HepG2 (cell line): ENCODE results near the gene SSU72. TPM values are rescaled to one million over a fixed set of nuclear protein-coding genes. Genes with fewer than 3 reads are reported as not detected.
A peak's percentile ranks its signal among the peaks of the same experiment; 100 is the strongest.

Experiments
- CC2D1A ChIP-seq: sonication (generic); formaldehyde crosslinking; IDR thresholded peaks from 2 replicates; pipeline ENCODE4 v1.8.1; 2023; ENCODE audit warnings: mild to moderate bottlenecking, missing genetic modification reagents
- EEA1 ChIP-seq: sonication (generic); formaldehyde crosslinking; IDR thresholded peaks from 2 replicates; pipeline ENCODE4 v1.5.1; 2020; ENCODE audit warnings: mild to moderate bottlenecking, missing genetic modification reagents, borderline replicate concordance
- EED ChIP-seq: sonication (generic); formaldehyde crosslinking; IDR thresholded peaks from 2 replicates; pipeline ENCODE4 v1.5.0; 2020; ENCODE audit warnings: mild to moderate bottlenecking, missing genetic modification reagents
- GABPA ChIP-seq, 2 experiments: IDR thresholded peaks; 2 replicates each; pipeline ENCODE4 v1.6.1; 2011 to 2016; ENCODE audit warnings: low read depth in 2 of 2, low read length in 1 of 2, missing biosample characterization in 1 of 2, missing genetic modification characterization in 1 of 2
- GLMP ChIP-seq: sonication (generic); formaldehyde crosslinking; IDR thresholded peaks from 2 replicates; pipeline ENCODE4 v1.9.0; 2021; ENCODE audit warnings: missing genetic modification reagents, mild to moderate bottlenecking, borderline replicate concordance
- HNRNPLL ChIP-seq: fragments of 200-400 bp; formaldehyde crosslinking; IDR thresholded peaks from 2 replicates; pipeline ENCODE4 v1.6.1; 2017; ENCODE audit warnings: mild to moderate bottlenecking, low read depth, low read length; ENCODE audit not compliant: poor library complexity, severe bottlenecking
- NFE2 ChIP-seq: sonication (generic); formaldehyde crosslinking; IDR thresholded peaks from 2 replicates; pipeline ENCODE4 v1.4.0; 2020; ENCODE audit warnings: missing genetic modification reagents
- SALL1 ChIP-seq: sonication (generic); formaldehyde crosslinking; IDR thresholded peaks from 2 replicates; pipeline ENCODE4 v1.8.0; 2022; ENCODE audit warnings: mild to moderate bottlenecking, missing genetic modification reagents
- SIN3A ChIP-seq: IDR thresholded peaks from 2 replicates; pipeline ENCODE4 v1.6.1; 2011; ENCODE audit warnings: low read depth, mild to moderate bottlenecking, control low read depth, low read length, borderline replicate concordance
- STAG1 ChIP-seq: sonication (generic); formaldehyde crosslinking; IDR thresholded peaks from 2 replicates; pipeline ENCODE4 v1.4.0; 2020; ENCODE audit warnings: missing genetic modification reagents
- TAF15 ChIP-seq: fragments of 200-400 bp; formaldehyde crosslinking; IDR thresholded peaks from one replicate; pipeline ENCODE4 v1.6.1; 2018; ENCODE audit warnings: mild to moderate bottlenecking, low read depth, low read length; ENCODE audit not compliant: poor library complexity, severe bottlenecking
- TBP ChIP-seq: sonication (generic); formaldehyde crosslinking; IDR thresholded peaks from 2 replicates; pipeline ENCODE4 v1.5.0; 2020; ENCODE audit warnings: missing genetic modification reagents
- THAP11 ChIP-seq: IDR thresholded peaks from 2 replicates; pipeline ENCODE4 v1.6.1; 2016; ENCODE audit warnings: missing biosample characterization, missing genetic modification reagents
- TRIM24 ChIP-seq: sonication (generic); formaldehyde crosslinking; IDR thresholded peaks from 2 replicates; pipeline ENCODE4 v1.8.0; 2022; ENCODE audit warnings: mild to moderate bottlenecking, missing genetic modification reagents
- ZBTB38 ChIP-seq: sonication (generic); formaldehyde crosslinking; IDR thresholded peaks from 2 replicates; pipeline ENCODE4 v1.5.1; 2020; ENCODE audit warnings: mild to moderate bottlenecking, missing genetic modification reagents
- ZFP36L1 ChIP-seq: sonication (generic); formaldehyde crosslinking; IDR thresholded peaks from 2 replicates; pipeline ENCODE4 v1.8.0; 2022; ENCODE audit warnings: mild to moderate bottlenecking, missing genetic modification reagents, moderate library complexity
- ZNF350 ChIP-seq: sonication (generic); formaldehyde crosslinking; IDR thresholded peaks from 2 replicates; pipeline ENCODE4 v1.4.0; 2020; ENCODE audit warnings: mild to moderate bottlenecking, low read depth, missing genetic modification reagents, borderline replicate concordance
- ZNF441 ChIP-seq: sonication (generic); formaldehyde crosslinking; IDR thresholded peaks from 2 replicates; pipeline ENCODE4 v1.7.0; 2021; ENCODE audit warnings: missing genetic modification reagents, borderline replicate concordance
- ZNF451 ChIP-seq: sonication (generic); formaldehyde crosslinking; IDR thresholded peaks from 2 replicates; pipeline ENCODE4 v1.5.0; 2020; ENCODE audit warnings: mild to moderate bottlenecking, missing genetic modification reagents
- ZSCAN21 ChIP-seq: sonication (generic); formaldehyde crosslinking; IDR thresholded peaks from 2 replicates; pipeline ENCODE4 v1.8.0; 2022; ENCODE audit warnings: mild to moderate bottlenecking, missing genetic modification reagents, moderate library complexity, borderline replicate concordance
- ZSCAN29 ChIP-seq: sonication (generic); formaldehyde crosslinking; conservative IDR thresholded peaks from 2 replicates; pipeline ENCODE4 v1.4.0; 2020; ENCODE audit warnings: mild to moderate bottlenecking, missing genetic modification reagents
- polyA plus RNA-seq, 8 experiments: library from polyadenylated mRNA; depleted of rRNA in 3 of 8; stranded (reverse) in 7 of 8; unstranded in 1 of 8; fragments of >200 nt; fragmentation: Illumina TruSeq in 4 of 8; extraction: Trizol in 4 of 8; gene quantifications; 2 replicates each; pipeline versions ENCODE4 v1.2.1 to v1.2.3, GENCODE V29; 2011 to 2016; ENCODE audit warnings: low read depth in 4 of 8, missing spikeins in 1 of 8, mixed read lengths in 1 of 8; ENCODE audit not compliant: insufficient read depth in 1 of 8
- total RNA-seq, 5 experiments: library from RNA; depleted of rRNA; stranded (reverse); fragments of >200 nt; fragmentation: Illumina TruSeq; extraction: Trizol; gene quantifications; 2 replicates each; pipeline ENCODE4 v1.2.3, GENCODE V29; 2016; ENCODE audit warnings: low read depth in 1 of 5
- TF ChIP-seq, protein P1 (sequence below): sonication (generic); formaldehyde crosslinking; IDR thresholded peaks from 2 replicates; pipeline ENCODE4 v1.5.0; 2020; ENCODE audit warnings: mild to moderate bottlenecking, missing genetic modification reagents
- TF ChIP-seq, protein P2 (sequence below): sonication (generic); formaldehyde crosslinking; IDR thresholded peaks from 2 replicates; pipeline ENCODE4 v1.9.0; 2021; ENCODE audit warnings: missing genetic modification reagents, borderline replicate concordance

Gene SSU72
- total and polyA plus RNA-seq, 2 of the 13 experiments (the other 11 are each of a cell fraction or from before 2014, with no cell fraction given): 42.8 to 67.1 TPM

DNA sequence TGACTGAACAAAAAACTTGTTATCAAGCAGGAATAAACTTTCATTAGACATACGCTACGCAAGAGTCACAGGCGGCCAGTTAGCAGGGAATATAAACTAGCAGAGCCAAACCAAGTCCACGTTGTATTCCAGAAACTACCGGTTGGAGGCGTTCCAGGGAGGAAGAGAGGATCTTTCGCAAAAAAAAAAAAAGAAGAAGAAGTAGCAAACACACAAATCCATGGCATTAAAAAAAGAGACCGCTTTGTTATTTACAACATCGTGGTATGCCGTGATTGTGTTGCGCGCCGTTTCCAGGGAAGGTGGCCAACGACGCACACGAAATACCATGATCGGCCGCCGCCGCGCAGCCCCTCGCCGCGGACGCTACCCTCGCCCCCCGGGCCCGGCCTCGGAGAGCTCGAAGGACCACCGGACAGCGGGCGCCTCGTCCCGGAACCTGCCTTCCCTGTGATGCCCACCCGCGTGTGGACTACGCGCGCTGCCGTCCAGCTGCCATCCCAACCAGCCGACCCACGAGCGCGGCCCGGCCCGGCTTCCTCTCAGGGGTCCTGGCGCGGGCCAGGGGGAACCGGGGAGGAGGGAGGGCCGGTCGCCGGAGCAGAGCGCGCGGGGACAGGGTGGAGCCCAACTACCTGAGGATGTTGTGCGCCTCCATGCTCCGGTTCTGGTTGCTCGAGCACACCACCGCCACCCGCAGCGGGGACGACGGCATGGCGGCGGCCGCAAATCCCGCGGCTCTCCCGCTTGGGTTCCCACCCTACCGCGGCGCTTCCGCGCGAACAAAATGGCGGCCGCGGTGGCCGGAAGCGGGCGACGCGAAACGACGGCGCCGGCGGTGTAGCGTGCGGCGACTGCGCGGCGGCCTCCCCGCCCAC lies 581 bp downstream of the SSU72 start (continued):
- TF ChIP-seq, protein P1, sequence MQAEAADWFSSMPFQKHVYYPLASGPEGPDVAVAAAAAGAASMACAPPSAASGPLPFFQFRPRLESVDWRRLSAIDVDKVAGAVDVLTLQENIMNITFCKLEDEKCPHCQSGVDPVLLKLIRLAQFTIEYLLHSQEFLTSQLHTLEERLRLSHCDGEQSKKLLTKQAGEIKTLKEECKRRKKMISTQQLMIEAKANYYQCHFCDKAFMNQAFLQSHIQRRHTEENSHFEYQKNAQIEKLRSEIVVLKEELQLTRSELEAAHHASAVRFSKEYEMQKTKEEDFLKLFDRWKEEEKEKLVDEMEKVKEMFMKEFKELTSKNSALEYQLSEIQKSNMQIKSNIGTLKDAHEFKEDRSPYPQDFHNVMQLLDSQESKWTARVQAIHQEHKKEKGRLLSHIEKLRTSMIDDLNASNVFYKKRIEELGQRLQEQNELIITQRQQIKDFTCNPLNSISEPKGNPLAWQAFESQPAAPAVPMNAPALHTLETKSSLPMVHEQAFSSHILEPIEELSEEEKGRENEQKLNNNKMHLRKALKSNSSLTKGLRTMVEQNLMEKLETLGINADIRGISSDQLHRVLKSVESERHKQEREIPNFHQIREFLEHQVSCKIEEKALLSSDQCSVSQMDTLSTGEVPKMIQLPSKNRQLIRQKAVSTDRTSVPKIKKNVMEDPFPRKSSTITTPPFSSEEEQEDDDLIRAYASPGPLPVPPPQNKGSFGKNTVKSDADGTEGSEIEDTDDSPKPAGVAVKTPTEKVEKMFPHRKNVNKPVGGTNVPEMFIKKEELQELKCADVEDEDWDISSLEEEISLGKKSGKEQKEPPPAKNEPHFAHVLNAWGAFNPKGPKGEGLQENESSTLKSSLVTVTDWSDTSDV (CRISPR knock-in tag): peak; percentile 34; the same call in 1 of the 2 replicates
- TF ChIP-seq ZSCAN29 (CRISPR knock-in tag) (no peak), NFE2 (CRISPR knock-in tag) (no peak), ZNF350 (CRISPR knock-in tag) (no peak), HNRNPLL (peak; percentile 64), GABPA (IDR thresholded peaks at IDR 0.05; ENCODE audit: low read depth, low read length) (peak; percentile 46), GABPA (CRISPR knock-in tag; IDR thresholded peaks at IDR 0.05; ENCODE audit: low read depth) (no peak), THAP11 (CRISPR knock-in tag) (no peak), SALL1 (CRISPR knock-in tag) (peak; percentile 22; the same call in 1 of the 2 replicates), EED (CRISPR knock-in tag) (no peak), ZNF441 (CRISPR knock-in tag) (no peak), ZNF451 (CRISPR knock-in tag) (peak; percentile 65; the same call in 1 of the 2 replicates), SIN3A (peak; percentile 31; the same call in 1 of the 2 replicates), STAG1 (CRISPR knock-in tag) (peak; percentile 1; the same call in 1 of the 2 replicates), ZSCAN21 (CRISPR knock-in tag) (peak; percentile 87), TAF15 (no peak), ZFP36L1 (CRISPR knock-in tag) (peak; percentile 27; the same call in 1 of the 2 replicates), EEA1 (CRISPR knock-in tag) (0 out of 2 replicates have a peak, but pooled peaks have one; percentile 44), GLMP (no peak), ZBTB38 (CRISPR knock-in tag) (0 out of 2 replicates have a peak, but pooled peaks have one; percentile 8), CC2D1A (CRISPR knock-in tag) (no peak), TRIM24 (CRISPR knock-in tag) (no peak), TBP (CRISPR knock-in tag) (no peak)
- TF ChIP-seq, protein P2, sequence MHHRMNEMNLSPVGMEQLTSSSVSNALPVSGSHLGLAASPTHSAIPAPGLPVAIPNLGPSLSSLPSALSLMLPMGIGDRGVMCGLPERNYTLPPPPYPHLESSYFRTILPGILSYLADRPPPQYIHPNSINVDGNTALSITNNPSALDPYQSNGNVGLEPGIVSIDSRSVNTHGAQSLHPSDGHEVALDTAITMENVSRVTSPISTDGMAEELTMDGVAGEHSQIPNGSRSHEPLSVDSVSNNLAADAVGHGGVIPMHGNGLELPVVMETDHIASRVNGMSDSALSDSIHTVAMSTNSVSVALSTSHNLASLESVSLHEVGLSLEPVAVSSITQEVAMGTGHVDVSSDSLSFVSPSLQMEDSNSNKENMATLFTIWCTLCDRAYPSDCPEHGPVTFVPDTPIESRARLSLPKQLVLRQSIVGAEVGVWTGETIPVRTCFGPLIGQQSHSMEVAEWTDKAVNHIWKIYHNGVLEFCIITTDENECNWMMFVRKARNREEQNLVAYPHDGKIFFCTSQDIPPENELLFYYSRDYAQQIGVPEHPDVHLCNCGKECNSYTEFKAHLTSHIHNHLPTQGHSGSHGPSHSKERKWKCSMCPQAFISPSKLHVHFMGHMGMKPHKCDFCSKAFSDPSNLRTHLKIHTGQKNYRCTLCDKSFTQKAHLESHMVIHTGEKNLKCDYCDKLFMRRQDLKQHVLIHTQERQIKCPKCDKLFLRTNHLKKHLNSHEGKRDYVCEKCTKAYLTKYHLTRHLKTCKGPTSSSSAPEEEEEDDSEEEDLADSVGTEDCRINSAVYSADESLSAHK: no peak
